GM12873 (cell line): ENCODE data around the gene TESMIN.

ENCODE experiments used
- TF ChIP-seq, protein P1 (sequence below): IDR thresholded peaks from 2 replicates; pipeline ENCODE4 v1.5.1; 2012; ENCODE audit warnings: low read depth, mild to moderate bottlenecking, moderate library complexity, low read length, control low read depth; ENCODE audit not compliant: insufficient read depth; ENCODE audit errors: missing control alignments

TESMIN gene

DNA sequence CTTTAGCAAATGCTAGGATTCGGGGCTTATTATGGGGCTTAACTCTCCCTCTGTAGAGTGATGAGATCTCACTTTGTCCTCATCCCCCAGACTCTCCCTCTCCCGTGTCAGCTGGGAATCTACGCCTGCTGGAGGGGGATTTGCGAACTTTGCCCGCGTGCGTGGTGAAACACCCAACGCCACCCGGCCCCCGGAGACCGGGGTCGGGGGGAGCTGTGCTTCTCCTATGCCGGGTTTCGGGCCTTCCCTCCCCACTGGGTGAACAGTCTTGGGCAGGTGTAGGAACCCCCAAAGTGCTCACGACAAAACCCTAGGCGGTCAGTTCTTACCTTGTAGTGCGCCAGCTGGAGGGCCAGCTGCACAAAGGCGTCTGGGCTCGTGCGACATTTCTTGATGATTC, 21.6 kb upstream of the TESMIN start:
- TF ChIP-seq, protein P1, sequence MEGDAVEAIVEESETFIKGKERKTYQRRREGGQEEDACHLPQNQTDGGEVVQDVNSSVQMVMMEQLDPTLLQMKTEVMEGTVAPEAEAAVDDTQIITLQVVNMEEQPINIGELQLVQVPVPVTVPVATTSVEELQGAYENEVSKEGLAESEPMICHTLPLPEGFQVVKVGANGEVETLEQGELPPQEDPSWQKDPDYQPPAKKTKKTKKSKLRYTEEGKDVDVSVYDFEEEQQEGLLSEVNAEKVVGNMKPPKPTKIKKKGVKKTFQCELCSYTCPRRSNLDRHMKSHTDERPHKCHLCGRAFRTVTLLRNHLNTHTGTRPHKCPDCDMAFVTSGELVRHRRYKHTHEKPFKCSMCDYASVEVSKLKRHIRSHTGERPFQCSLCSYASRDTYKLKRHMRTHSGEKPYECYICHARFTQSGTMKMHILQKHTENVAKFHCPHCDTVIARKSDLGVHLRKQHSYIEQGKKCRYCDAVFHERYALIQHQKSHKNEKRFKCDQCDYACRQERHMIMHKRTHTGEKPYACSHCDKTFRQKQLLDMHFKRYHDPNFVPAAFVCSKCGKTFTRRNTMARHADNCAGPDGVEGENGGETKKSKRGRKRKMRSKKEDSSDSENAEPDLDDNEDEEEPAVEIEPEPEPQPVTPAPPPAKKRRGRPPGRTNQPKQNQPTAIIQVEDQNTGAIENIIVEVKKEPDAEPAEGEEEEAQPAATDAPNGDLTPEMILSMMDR, result no peak

DNA sequence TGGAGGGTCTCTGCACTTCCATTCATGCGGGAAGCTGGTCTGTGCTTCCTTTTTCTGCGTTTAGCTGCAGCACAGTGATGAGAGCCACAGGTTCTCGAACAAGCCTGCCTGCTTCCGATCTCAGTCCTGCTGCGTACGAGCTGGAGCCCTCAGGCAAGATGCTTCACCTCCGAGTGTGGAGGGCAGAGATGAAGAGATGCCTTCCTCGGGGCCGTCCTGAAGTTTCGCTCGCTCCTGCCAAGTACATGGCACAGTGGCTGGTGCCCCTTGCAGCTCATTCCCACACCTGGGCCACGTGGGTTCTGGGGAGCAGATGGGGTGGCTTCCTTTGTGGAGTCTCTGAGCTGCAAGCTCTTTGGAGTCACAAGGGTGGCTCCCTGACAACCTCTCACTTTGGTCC, 19.5 kb upstream of the TESMIN start:
- TF ChIP-seq, protein P1, result no peak

DNA sequence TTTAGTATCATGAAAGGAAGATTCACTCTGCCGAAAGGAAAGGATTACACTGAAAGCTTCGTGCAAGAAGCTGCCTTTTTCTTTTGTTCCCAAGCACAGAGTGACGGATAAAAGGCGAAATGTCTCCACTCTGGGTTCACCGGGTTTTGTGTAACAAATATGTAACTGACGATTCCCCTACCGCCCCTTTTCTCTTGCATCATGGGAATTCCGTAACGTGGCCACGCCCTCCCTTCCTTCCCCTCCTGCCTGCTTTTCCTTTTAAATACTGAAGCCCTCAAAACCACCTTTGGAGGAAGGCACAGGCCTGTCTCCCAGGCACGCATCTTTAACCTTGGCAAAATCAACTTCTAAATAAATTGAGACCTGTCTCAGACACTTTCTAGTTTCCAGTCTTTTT, 16.4 kb upstream of the TESMIN start:
- TF ChIP-seq, protein P1, result no peak

DNA sequence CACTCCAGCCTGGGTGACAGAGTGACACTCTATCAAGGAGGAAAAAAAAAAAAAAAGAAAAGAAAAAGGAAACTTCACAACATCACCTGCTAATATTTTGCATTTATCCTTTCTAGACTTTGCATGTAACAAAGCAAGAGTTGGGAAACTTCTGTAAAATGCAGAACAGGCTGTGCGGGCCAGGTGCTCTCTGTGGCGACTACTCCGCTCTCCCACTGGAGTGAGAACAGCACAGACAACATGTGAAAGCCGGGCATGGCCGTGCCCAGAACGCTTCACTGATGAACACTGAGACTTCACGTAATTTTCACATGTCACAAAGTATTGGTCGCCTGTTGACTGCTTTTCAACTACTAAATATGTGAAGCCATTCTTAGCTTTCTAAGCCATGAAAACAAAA, 15.5 kb upstream of the TESMIN start:
- TF ChIP-seq, protein P1, result no peak

DNA sequence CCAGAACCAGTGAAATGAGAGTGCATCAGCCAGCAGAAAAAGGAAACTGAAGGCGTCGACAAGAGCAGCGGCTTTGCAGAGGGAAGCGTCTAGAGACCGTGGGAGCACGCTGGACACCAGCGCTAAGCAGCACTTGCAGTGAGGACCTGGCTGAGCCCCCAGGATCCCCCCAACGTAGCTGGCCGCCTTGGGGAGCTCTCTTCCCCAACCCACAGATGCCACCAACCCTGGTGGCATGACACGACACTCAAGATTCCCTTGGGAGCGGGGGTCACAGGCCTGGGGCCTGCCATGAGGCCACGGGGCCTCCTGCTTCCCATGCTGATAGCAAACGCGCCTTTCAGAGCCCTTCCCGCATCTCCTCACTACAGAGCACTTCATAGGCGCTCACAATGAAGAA, 13.4 kb upstream of the TESMIN start:
- TF ChIP-seq, protein P1, result no peak

DNA sequence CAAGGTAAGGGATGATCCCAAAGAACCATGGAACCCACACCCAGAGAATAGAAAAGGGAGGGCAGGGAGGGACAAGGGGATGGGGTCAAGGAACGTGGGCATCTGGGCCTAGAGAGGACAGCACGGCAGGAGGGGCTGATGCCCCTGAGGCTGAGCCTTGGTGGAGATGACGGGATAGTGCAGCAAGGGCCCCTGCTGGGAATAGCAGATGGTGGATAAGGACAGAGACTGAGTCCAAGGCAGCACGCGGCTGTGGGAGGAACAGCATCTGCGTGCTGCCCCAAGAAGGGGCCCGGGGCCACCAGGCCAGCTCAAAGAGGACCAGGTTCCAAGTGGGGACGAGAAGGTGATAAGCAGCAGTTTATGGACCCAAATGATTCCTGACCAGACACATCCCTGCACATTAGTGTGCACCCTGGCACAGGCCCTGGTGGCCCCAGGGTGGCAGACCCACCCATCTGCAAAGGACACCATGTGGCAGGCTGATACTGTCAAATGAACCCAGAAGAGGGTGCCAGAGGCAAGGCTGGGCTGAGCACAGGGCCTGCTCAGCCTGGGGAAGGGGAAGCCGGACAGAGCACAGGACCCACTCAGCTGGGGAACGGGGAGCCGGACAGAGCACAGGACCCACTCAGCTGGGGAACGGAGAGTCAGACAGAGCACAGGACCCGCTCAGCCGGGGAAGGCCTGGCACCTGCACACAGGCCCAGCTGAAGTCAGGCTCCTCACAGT, 12.8 kb upstream of the TESMIN start:
- TF ChIP-seq, protein P1, result peak; percentile 13

DNA sequence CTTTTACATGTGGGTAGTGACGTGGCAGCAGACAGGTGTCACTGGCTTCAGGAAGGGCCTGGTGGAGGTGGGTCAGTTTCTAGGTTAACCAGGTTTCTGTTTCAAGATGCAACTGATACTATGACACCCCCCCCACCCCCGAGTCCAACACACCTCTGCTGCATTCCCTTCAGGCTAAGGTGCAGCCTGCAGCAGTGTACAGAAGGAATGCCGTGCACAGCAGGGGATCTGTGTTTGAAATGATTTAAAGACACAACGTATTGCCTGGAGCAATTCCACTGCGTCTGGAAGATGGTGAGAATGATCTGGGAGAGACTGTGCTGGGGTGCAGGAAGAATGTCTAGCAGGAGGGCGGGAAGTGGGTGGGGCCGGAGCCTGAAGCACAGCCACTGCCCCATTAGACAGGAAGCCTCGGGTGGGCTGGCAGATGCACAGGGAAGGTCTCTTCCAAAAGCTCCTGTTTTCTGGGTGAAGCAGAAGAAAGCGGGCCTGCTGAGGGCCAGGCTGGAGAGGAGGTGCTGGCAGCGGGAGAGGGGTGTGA, 11.9 kb upstream of the TESMIN start:
- TF ChIP-seq, protein P1, result no peak
